Fibroblast of lung (primary cell): ENCODE results near the gene ATP2A1. TPM values are rescaled to one million over a fixed set of nuclear protein-coding genes. Genes with fewer than 3 reads are reported as not detected.

Experiments
- DNase-seq, 2 donors: peaks; one replicate each; pipeline versions ENCODE4 v3.0.0 to v3.0.0-alpha.2; 2010; ENCODE audit warnings: low read depth in 2 of 2
- H2AFZ ChIP-seq: 2 replicates; pipeline ENCODE4 v1.5.1; 2012; ENCODE audit warnings: low read length, control low read depth, inconsistent platforms
- H3K27ac ChIP-seq: 2 replicates; pipeline ENCODE4 v1.5.1; 2011; ENCODE audit warnings: low read length, control low read depth; ENCODE audit not compliant: insufficient read depth
- H3K27me3 ChIP-seq: 2 replicates; pipeline ENCODE4 v1.5.1; 2011; ENCODE audit warnings: mild to moderate bottlenecking, low read length; ENCODE audit not compliant: control insufficient read depth, insufficient read depth
- H3K36me3 ChIP-seq: 2 replicates; pipeline ENCODE4 v1.5.1; 2011; ENCODE audit warnings: low read length; ENCODE audit not compliant: control insufficient read depth, insufficient read depth
- H3K4me1 ChIP-seq: 2 replicates; pipeline ENCODE4 v1.5.1; 2011; ENCODE audit warnings: low read length; ENCODE audit not compliant: control insufficient read depth, insufficient read depth; ENCODE audit errors: extremely low read depth
- H3K4me2 ChIP-seq: 2 replicates; pipeline ENCODE4 v1.5.1; 2011; ENCODE audit warnings: low read length, control low read depth; ENCODE audit not compliant: insufficient read depth; ENCODE audit errors: extremely low read depth
- H3K4me3 ChIP-seq, 4 experiments: fragments of 200-600 bp in 1 of 4; sonication (generic) in 1 of 4; replicated peaks in 1 of 4; 2 replicates each; pipeline ENCODE4 v1.5.1; 2011 to 2016; ENCODE audit warnings: low read length in 4 of 4, low read depth in 3 of 4, mild to moderate bottlenecking in 3 of 4, control low read depth in 2 of 4, inconsistent platforms in 1 of 4, mixed read lengths in 1 of 4; ENCODE audit not compliant: insufficient read depth in 1 of 4; ENCODE audit errors: control extremely low read depth in 1 of 4
- H3K79me2 ChIP-seq: 2 replicates; pipeline ENCODE4 v1.5.1; 2012; ENCODE audit warnings: mild to moderate bottlenecking, low read length, inconsistent platforms; ENCODE audit not compliant: control insufficient read depth, insufficient read depth
- H3K9ac ChIP-seq: 2 replicates; pipeline ENCODE4 v1.5.1; 2011; ENCODE audit warnings: mild to moderate bottlenecking, low read length, control low read depth; ENCODE audit not compliant: insufficient read depth
- H3K9me3 ChIP-seq: 2 replicates; pipeline ENCODE4 v1.5.1; 2012; ENCODE audit warnings: low read depth, low read length; ENCODE audit not compliant: control insufficient read depth, insufficient read depth
- H4K20me1 ChIP-seq: 2 replicates; pipeline ENCODE4 v1.5.1; 2011; ENCODE audit warnings: low read length; ENCODE audit not compliant: control insufficient read depth, insufficient read depth; ENCODE audit errors: extremely low read depth
- CTCF ChIP-seq, 2 donors: IDR thresholded peaks in 1 of 2; conservative IDR thresholded peaks in 1 of 2; 1 replicate in 1 of 2; 2 replicates in 1 of 2; pipeline ENCODE4 v1.5.1; 2011 to 2012; ENCODE audit warnings: low read length in 2 of 2, control low read depth in 1 of 2, inconsistent platforms in 1 of 2, low read depth in 1 of 2, mild to moderate bottlenecking in 1 of 2
- EZH2 ChIP-seq: IDR thresholded peaks from 2 replicates; pipeline ENCODE4 v1.5.1; 2012; ENCODE audit warnings: low read length, control low read depth, mild to moderate bottlenecking; ENCODE audit errors: missing control alignments
- polyA plus RNA-seq, 2 donors: library from polyadenylated mRNA; depleted of rRNA in 1 of 2; stranded (reverse) in 1 of 2; unstranded in 1 of 2; fragments of >200 nt; gene quantifications; 2 replicates each; pipeline ENCODE4 v1.2.1, GENCODE V29; 2011 to 2012; ENCODE audit warnings: missing spikeins in 1 of 2
- total RNA-seq: library from RNA; depleted of rRNA; stranded (reverse); fragments of >200 nt; gene quantifications from 2 replicates; pipeline ENCODE4 v1.2.1, GENCODE V29; 2014

ATP2A1 gene
- total and polyA plus RNA-seq, 2 donors (not counting 1 experiment from before 2014, with no cell fraction given) = 0.22 to 0.33 TPM

GRCh38 chr16:28877655-28878000 lies 660 bp upstream of the ATP2A1 start:
- Histone ChIP-seq H3K4me3 (no peak overlapping the region), H3K36me3 (peaks cover 3% of the 10 kb centered on the region), H3K4me1 (peaks cover 6% of the 10 kb centered on the region), H3K9ac (no peak overlapping the region), H3K9me3 (no peaks in the 10 kb centered on the region), H3K4me2 (no peak overlapping the region), H3K27ac (no peak overlapping the region), H4K20me1 (no peaks in the 10 kb centered on the region), H3K79me2 (no peaks in the 10 kb centered on the region), H3K27me3 (no peaks in the 10 kb centered on the region), H2AFZ (no peak overlapping the region)
- DNase-seq = no peak
- TF ChIP-seq CTCF (conservative IDR thresholded peaks at IDR 0.05 in 1 of 2, IDR thresholded peaks at IDR 0.05 in 1 of 2; ENCODE audit: low read depth in 1 of 2, low read length in 2 of 2) (no peak), EZH2 (no peak)

GRCh38 chr16:28879261-28879840 lies 1.1 kb downstream of the ATP2A1 start:
- no peak overlapping the region for H3K27ac ChIP-seq
- H3K4me3 ChIP-seq = peak overlapping the region; percentile 68 to 82 (median 74)
- no peaks in the 10 kb centered on the region for H3K36me3 ChIP-seq
- peak overlapping the region; percentile 60 for H3K9ac ChIP-seq
- no peaks in the 10 kb centered on the region for H3K27me3 ChIP-seq
- no peaks in the 10 kb centered on the region for H3K9me3 ChIP-seq
- no peaks in the 10 kb centered on the region for H4K20me1 ChIP-seq
- peak overlapping the region; percentile 77 for H3K4me2 ChIP-seq
- no peaks in the 10 kb centered on the region for H3K79me2 ChIP-seq
- no peak for DNase-seq
- peak overlapping the region; percentile 86 for H2AFZ ChIP-seq
- TF ChIP-seq CTCF (conservative IDR thresholded peaks at IDR 0.05 in 1 of 2, IDR thresholded peaks at IDR 0.05 in 1 of 2; ENCODE audit: low read depth in 1 of 2, low read length in 2 of 2) (no peak), EZH2 (no peak)
- peaks cover 6% of the 10 kb centered on the region for H3K4me1 ChIP-seq

- H3K4me3 ChIP-seq = peak overlapping the region; percentile 68 to 82 (median 74)
- TF ChIP-seq EZH2 (no peak), CTCF (conservative IDR thresholded peaks at IDR 0.05 in 1 of 2, IDR thresholded peaks at IDR 0.05 in 1 of 2; ENCODE audit: low read depth in 1 of 2, low read length in 2 of 2) (no peak)
- H3K9me3 ChIP-seq = no peaks in the 10 kb centered on the region
- peak overlapping the region; percentile 60 for H3K9ac ChIP-seq
- H3K36me3 ChIP-seq = no peaks in the 10 kb centered on the region
- no peaks in the 10 kb centered on the region for H3K79me2 ChIP-seq
- H3K27me3 ChIP-seq = no peaks in the 10 kb centered on the region
- no peaks in the 10 kb centered on the region for H4K20me1 ChIP-seq
- H3K27ac ChIP-seq = no peak overlapping the region
- H2AFZ ChIP-seq = peak overlapping the region; percentile 86
- peak overlapping the region; percentile 82 for H3K4me2 ChIP-seq
- H3K4me1 ChIP-seq = peaks cover 6% of the 10 kb centered on the region
- DNase-seq = peak; percentile 77 to 79
Observed at GRCh38 chr16:28879841-28880588, 1.7 kb downstream of the ATP2A1 start.
